Lower lobe of right lung (tissue), 2 donors: ENCODE results near the gene SHLD1. TPM values are rescaled to one million over a fixed set of nuclear protein-coding genes. Genes with fewer than 3 reads are reported as not detected.

ENCODE experiments used
- ATAC-seq, 2 donors: fragments of 200-7000 bp; cut with Tn5 transposase; one replicate each; pipeline ENCODE4 v1.9.1; 2020 to 2022; ENCODE audit warnings: mild to moderate bottlenecking in 2 of 2, moderate library complexity in 2 of 2
- DNase-seq: peaks from one replicate; pipeline ENCODE4 v3.0.0-alpha.2; 2020
- H3K27ac ChIP-seq: fragments of 200-600 bp; one replicate; pipeline ENCODE4 v1.8.0; 2022
- H3K27me3 ChIP-seq: fragments of 200-600 bp; one replicate; pipeline ENCODE4 v1.8.0; 2022; ENCODE audit warnings: low read depth
- H3K36me3 ChIP-seq: fragments of 200-600 bp; one replicate; pipeline ENCODE4 v1.8.0; 2022; ENCODE audit warnings: mild to moderate bottlenecking
- H3K4me1 ChIP-seq: fragments of 200-600 bp; one replicate; pipeline ENCODE4 v1.8.0; 2022
- H3K4me3 ChIP-seq: fragments of 200-600 bp; one replicate; pipeline ENCODE4 v1.8.0; 2022; ENCODE audit warnings: mild to moderate bottlenecking
- H3K9me3 ChIP-seq: fragments of 200-600 bp; one replicate; pipeline ENCODE4 v1.8.0; 2022
- CTCF ChIP-seq: fragments of 200-600 bp; IDR thresholded peaks from one replicate; pipeline ENCODE4 v1.8.0; 2022; ENCODE audit warnings: antibody characterized with exemption, mild to moderate bottlenecking
- intact Hi-C: fragments of 100-400 bp; cut with DNase I; formaldehyde crosslinking; loops from one replicate; pipeline ENCODE4 v1.11.0; 2022
- total RNA-seq: library from RNA; stranded (reverse); fragmentation: NEBNext Ultra II Directional; extraction: Animal tissue kit (Norgen Biotek cat#: 25700); gene quantifications from one replicate; pipeline ENCODE4 v1.2.1, GENCODE V29; 2021
- donor health status: DM: no; HTN: yes; CAD: no; lungs with severe emphysema.

Gene SHLD1
- total RNA-seq, 1 donor from 2014 or later, result 6.0 TPM

GRCh38 chr20:5785146-5785545 lies 34.9 kb downstream of the SHLD1 start:
- Histone ChIP-seq H3K27ac (peak overlapping the region; percentile 43), H3K27me3 (no peaks in the 10 kb centered on the region), H3K4me3 (no peak overlapping the region), H3K4me1 (peaks cover 28% of the 10 kb centered on the region), H3K36me3 (peaks cover 5% of the 10 kb centered on the region), H3K9me3 (no peaks in the 10 kb centered on the region)
- no peak for DNase-seq
- no peak for ATAC-seq
- intact Hi-C loops, result loop anchor here (10.0 kb wide), 1 partner anchor 220 kb away; no protein-coding TSS in a partner anchor
- no peak for TF ChIP-seq CTCF

GRCh38 chr20:5786930-5787795 lies 37.0 kb downstream of the SHLD1 start:
- peaks cover 23% of the 10 kb centered on the region for H3K4me1 ChIP-seq
- ATAC-seq, result peak in 1 of 2 donors; percentile 22
- H3K36me3 ChIP-seq, result peaks cover 5% of the 10 kb centered on the region
- H3K27me3 ChIP-seq, result no peaks in the 10 kb centered on the region
- intact Hi-C loops, result loop anchor here (10.0 kb wide), 1 partner anchor 222 kb away; no protein-coding TSS in a partner anchor
- peak overlapping the region; percentile 36 for H3K27ac ChIP-seq
- no peak for TF ChIP-seq CTCF
- no peaks in the 10 kb centered on the region for H3K9me3 ChIP-seq
- H3K4me3 ChIP-seq, result no peak overlapping the region
- DNase-seq, result no peak

- Histone ChIP-seq H3K9me3 (no peaks in the 10 kb centered on the region), H3K36me3 (peaks cover 5% of the 10 kb centered on the region)
- intact Hi-C loops, result loop anchor here (10.0 kb wide), 1 partner anchor 223 kb away; no protein-coding TSS in a partner anchor
Observed at GRCh38 chr20:5787796-5788165, 37.6 kb downstream of the SHLD1 start.

GRCh38 chr20:5788385-5788895 lies 38.2 kb downstream of the SHLD1 start:
- Histone ChIP-seq H3K36me3 (peaks cover 5% of the 10 kb centered on the region), H3K4me1 (peaks cover 20% of the 10 kb centered on the region), H3K4me3 (no peak overlapping the region), H3K27ac (no peak overlapping the region), H3K9me3 (no peaks in the 10 kb centered on the region), H3K27me3 (no peaks in the 10 kb centered on the region)
- intact Hi-C loops, result loop anchor here (10.0 kb wide), 1 partner anchor 224 kb away; no protein-coding TSS in a partner anchor
- ATAC-seq (peak; percentile 90 to 91), DNase-seq (peak; percentile 75)
- peak; percentile 87 for TF ChIP-seq CTCF

More at GRCh38 chr20:5787796-5788165, 37.6 kb downstream of the SHLD1 start:
- ATAC-seq, result no peak
- Histone ChIP-seq H3K4me1 (peaks cover 20% of the 10 kb centered on the region), H3K4me3 (no peak overlapping the region), H3K27ac (peak overlapping the region; percentile 36), H3K27me3 (no peaks in the 10 kb centered on the region)
- TF ChIP-seq CTCF, result no peak
- DNase-seq, result no peak

GRCh38 chr20:5789827-5790226 lies 39.6 kb downstream of the SHLD1 start:
- H3K9me3 ChIP-seq, result no peaks in the 10 kb centered on the region
- intact Hi-C loops, result loop anchor here (10.0 kb wide), 1 partner anchor 225 kb away; no protein-coding TSS in a partner anchor
- peaks cover 6% of the 10 kb centered on the region for H3K36me3 ChIP-seq
- no peak for TF ChIP-seq CTCF
- DNase-seq (peak; percentile 47), ATAC-seq (no peak)
- no peaks in the 10 kb centered on the region for H3K27me3 ChIP-seq
- H3K4me1 ChIP-seq, result peaks cover 20% of the 10 kb centered on the region
- H3K4me3 ChIP-seq, result no peak overlapping the region
- no peak overlapping the region for H3K27ac ChIP-seq
